ENCODE results near the gene PLEKHF1. TPM values are rescaled to one million over a fixed set of nuclear protein-coding genes. Genes with fewer than 3 reads are reported as not detected.

The PLEKHF1 gene
- total and polyA plus RNA-seq, 12 donors, result 7.0 to 47.9 (median 20.0) TPM

GRCh38 chr19:29695765-29696564 lies 30.7 kb downstream of the PLEKHF1 start:
- no peak for DNase-seq
- H3K27me3 ChIP-seq, result no peaks in the 10 kb centered on the region
- intact Hi-C loops (cut with DNase I), result loop anchor here in 4 of 10 donors (2.0 to 10.0 kb wide), 4 partner anchors 19 to 85 kb away; partner anchors contain the start of gene C19orf12 (in 1 of the 4)
- peaks cover 0 to 2% (median 0%) of the 10 kb centered on the region in 11 donors for H3K9me3 ChIP-seq
- H3K4me3 ChIP-seq, result no peak overlapping the region
- 82 to 89% methylated on average over 6 of the region's 6 CpGs for WGBS, 2 donors
- H3K4me1 ChIP-seq, result peaks cover 0 to 8% (median 4%) of the 10 kb centered on the region in 9 donors
- ATAC-seq, result no peak
- TF ChIP-seq, protein P1, sequence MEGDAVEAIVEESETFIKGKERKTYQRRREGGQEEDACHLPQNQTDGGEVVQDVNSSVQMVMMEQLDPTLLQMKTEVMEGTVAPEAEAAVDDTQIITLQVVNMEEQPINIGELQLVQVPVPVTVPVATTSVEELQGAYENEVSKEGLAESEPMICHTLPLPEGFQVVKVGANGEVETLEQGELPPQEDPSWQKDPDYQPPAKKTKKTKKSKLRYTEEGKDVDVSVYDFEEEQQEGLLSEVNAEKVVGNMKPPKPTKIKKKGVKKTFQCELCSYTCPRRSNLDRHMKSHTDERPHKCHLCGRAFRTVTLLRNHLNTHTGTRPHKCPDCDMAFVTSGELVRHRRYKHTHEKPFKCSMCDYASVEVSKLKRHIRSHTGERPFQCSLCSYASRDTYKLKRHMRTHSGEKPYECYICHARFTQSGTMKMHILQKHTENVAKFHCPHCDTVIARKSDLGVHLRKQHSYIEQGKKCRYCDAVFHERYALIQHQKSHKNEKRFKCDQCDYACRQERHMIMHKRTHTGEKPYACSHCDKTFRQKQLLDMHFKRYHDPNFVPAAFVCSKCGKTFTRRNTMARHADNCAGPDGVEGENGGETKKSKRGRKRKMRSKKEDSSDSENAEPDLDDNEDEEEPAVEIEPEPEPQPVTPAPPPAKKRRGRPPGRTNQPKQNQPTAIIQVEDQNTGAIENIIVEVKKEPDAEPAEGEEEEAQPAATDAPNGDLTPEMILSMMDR (IDR thresholded peaks at IDR 0.05), result no peak
- peaks cover 0 to 8% (median 0%) of the 10 kb centered on the region in 9 donors for H3K36me3 ChIP-seq
- no peak overlapping the region for H3K27ac ChIP-seq

GRCh38 chr19:29696565-29696846 lies 31.2 kb downstream of the PLEKHF1 start:
- Histone ChIP-seq H3K27me3 (no peaks in the 10 kb centered on the region), H3K36me3 (peaks cover 0 to 13% (median 0%) of the 10 kb centered on the region in 9 donors), H3K4me3 (no peak overlapping the region), H3K4me1 (peaks cover 0 to 8% (median 4%) of the 10 kb centered on the region in 9 donors), H3K9me3 (no peaks in the 10 kb centered on the region), H3K27ac (no peak overlapping the region)
- DNase-seq (no peak), ATAC-seq (no peak)
- WGBS, 2 donors, result 91 to 92% methylated on average over 2 of the region's 2 CpGs
- intact Hi-C loops (cut with DNase I), result loop anchor here in 1 of 10 donors (10.0 kb wide), 1 partner anchor 82 kb away; no protein-coding TSS in a partner anchor
- TF ChIP-seq, protein P1 (IDR thresholded peaks at IDR 0.05), result no peak

- TF ChIP-seq, protein P1 (IDR thresholded peaks at IDR 0.05), result no peak
- intact Hi-C loops (cut with DNase I), result loop anchor here in 1 of 10 donors (10.0 kb wide), 1 partner anchor 83 kb away; no protein-coding TSS in a partner anchor
- H3K4me1 ChIP-seq, result peaks cover 0 to 8% (median 4%) of the 10 kb centered on the region in 9 donors
- DNase-seq, result no peak
- H3K27me3 ChIP-seq, result no peaks in the 10 kb centered on the region
- peaks cover 0 to 25% (median 4%) of the 10 kb centered on the region in 9 donors for H3K36me3 ChIP-seq
- WGBS, 2 donors, result 82 to 93% methylated on average over 8 to 9 of the region's 10 CpGs
- no peaks in the 10 kb centered on the region for H3K9me3 ChIP-seq
- H3K4me3 ChIP-seq, result no peak overlapping the region
- no peak overlapping the region for H3K27ac ChIP-seq
- no peak for ATAC-seq
Observed at GRCh38 chr19:29697523-29698261, 32.4 kb downstream of the PLEKHF1 start.

- peaks cover 0 to 1% (median under 1%) of the 10 kb centered on the region in 9 donors for H3K4me1 ChIP-seq
- H3K9me3 ChIP-seq, result no peaks in the 10 kb centered on the region
- intact Hi-C loops (cut with DNase I), result loop anchor here in 1 of 10 donors (10.0 kb wide), 1 partner anchor 85 kb away; no protein-coding TSS in a partner anchor
- WGBS, 2 donors, result 74 to 81% methylated on average over 5 of the region's 5 CpGs
- DNase-seq (no peak), ATAC-seq (no peak)
- H3K27me3 ChIP-seq, result no peaks in the 10 kb centered on the region
- peaks cover 0 to 45% (median 4%) of the 10 kb centered on the region in 9 donors for H3K36me3 ChIP-seq
- H3K4me3 ChIP-seq, result no peak overlapping the region
- H3K27ac ChIP-seq, result no peak overlapping the region
- TF ChIP-seq, protein P1 (IDR thresholded peaks at IDR 0.05), result no peak
Observed at GRCh38 chr19:29699861-29700260, 34.6 kb downstream of the PLEKHF1 start.
